ENCODE data around the gene KIZ.

The KIZ gene

DNA sequence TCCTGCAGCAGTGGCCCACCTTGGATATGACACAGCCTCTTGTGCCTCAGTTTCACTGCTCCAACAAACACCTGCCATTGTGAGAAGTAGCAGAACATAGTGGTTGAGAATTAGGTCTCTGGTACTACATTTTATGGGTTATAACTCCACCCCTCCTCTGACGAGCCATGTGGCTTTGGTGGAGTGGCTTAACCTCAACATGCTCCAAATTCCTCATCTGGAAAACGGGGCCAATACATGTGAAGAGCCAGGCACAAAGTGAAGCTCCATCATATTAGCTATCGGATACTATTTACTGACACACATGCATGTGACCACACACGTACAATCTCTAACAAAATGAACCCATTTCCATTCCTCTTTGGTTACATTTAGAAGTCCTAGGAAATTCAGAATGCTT lies 8.4 kb upstream of the KIZ start:
- TF ChIP-seq, protein P1, sequence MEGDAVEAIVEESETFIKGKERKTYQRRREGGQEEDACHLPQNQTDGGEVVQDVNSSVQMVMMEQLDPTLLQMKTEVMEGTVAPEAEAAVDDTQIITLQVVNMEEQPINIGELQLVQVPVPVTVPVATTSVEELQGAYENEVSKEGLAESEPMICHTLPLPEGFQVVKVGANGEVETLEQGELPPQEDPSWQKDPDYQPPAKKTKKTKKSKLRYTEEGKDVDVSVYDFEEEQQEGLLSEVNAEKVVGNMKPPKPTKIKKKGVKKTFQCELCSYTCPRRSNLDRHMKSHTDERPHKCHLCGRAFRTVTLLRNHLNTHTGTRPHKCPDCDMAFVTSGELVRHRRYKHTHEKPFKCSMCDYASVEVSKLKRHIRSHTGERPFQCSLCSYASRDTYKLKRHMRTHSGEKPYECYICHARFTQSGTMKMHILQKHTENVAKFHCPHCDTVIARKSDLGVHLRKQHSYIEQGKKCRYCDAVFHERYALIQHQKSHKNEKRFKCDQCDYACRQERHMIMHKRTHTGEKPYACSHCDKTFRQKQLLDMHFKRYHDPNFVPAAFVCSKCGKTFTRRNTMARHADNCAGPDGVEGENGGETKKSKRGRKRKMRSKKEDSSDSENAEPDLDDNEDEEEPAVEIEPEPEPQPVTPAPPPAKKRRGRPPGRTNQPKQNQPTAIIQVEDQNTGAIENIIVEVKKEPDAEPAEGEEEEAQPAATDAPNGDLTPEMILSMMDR (conservative IDR thresholded peaks at IDR 0.05) = no peak
- H3K27ac ChIP-seq = no peak overlapping the region

DNA sequence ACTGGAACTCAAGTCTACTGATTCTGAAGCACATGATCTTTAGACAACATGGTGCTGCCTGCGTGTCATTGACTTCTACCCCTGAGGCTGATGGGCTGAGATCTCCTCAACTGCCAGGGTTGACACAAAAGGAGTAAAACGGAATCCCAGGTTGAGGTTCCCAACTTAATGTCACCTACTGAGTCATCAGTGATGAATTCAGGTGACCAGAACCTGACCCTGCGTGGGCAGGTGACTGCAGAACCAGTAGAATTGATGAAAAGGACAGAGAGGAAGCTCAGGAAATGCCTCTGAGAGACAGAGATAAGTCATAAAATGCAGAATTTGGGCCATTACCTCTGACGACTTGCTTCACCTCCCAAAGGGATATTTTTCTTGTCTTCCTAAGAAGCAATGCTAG lies 7.7 kb upstream of the KIZ start:
- no peak overlapping the region for H3K27ac ChIP-seq
- TF ChIP-seq, protein P1 (conservative IDR thresholded peaks at IDR 0.05) = no peak

DNA sequence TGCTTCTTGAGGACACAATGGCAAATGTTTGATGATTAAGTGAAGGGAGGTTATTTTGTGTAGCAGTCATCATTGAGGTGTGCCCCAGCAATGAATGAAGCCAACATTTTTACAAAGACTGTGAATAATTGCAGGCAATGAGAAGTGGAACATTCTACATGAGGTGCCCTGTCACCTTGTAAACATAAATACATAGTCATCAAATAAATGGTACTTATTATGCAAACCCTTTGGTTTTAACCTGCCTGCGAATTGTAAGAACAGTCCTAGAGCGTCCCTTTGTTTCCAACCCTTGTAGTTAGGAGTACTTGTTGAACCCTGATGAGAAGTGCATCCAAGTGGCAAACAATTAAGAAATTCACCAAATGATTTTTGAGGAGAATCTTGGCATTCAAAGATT lies 7.1 kb upstream of the KIZ start:
- H3K27ac ChIP-seq = no peak overlapping the region
- TF ChIP-seq, protein P1 (conservative IDR thresholded peaks at IDR 0.05) = no peak

DNA sequence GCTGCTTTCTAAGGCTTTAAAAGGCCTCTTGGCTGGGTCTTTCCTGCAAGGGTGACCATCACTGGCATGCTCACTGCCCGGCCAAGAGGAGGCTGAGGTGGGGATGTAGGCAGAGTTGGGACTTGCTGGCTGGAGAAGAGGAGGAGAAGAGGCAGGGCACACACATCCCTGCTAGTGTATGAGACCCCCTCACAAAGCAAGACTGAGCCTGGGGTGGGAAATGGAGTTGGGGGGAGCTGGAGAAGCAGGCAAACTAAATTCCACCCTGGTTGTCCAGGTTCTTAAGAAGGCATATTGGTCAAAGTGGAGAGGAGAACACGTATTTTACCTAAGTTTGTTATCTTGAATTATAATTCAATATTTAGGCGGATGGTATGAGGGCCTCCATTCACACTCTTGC lies 1.7 kb upstream of the KIZ start:
- H3K27ac ChIP-seq = no peak overlapping the region
- TF ChIP-seq, protein P1 (conservative IDR thresholded peaks at IDR 0.05) = no peak

DNA sequence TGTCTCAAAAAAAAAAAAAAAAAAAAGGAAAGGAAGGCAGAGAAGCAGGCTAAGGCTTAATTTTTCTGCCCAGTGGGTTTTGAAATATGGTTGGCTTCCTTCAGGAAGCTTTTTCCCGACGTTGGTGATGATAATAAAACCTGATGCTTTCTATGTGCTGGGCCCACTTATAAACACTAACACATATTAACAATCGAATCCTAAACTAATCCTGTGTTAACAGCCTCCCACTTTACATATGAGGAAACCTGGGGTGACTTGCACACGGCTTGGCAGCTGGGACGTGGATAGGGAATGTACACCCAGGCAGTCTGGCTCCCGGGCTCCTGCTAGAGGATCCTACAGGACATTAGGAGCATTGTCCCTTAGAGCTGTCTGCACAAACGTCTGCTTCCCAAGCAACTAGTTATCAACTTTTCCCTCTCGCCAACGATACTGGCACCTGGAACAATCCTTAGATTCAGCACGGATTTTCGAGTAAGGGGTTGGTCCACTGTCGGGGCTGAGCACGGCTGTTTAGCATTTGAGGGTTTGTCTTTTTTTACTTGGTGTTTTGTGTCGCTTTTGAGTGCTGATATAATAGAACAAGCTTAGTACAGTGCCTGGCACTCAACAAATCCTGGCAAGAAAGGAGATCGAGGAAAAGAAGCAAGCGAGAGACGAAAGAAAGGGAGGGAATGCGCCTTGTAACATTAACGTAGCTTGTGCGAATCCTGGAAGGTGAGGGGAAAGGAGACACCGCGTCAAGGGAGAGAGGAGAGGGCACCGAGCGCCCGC lies 622 bp upstream of the KIZ start:
- TF ChIP-seq, protein P1 (conservative IDR thresholded peaks at IDR 0.05) = peak; percentile 31; the same call in 1 of the 2 replicates
- peak overlapping the region; percentile 95 for H3K27ac ChIP-seq

DNA sequence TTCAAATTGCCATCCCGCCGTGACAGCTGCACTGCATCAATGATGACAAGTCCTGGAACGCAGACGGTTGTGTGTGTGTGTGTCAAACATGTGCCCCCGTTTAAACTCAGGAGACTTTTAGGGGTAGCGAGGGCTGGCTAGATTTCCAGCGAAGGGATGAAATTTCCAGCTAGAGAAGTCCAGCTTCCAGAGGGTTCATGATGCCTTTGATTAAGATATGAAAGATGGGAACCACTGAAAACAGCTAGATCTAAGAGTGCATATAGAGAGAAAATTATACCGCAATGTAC lies 644 bp downstream of the KIZ start:
- peak overlapping the region; percentile 95 for H3K27ac ChIP-seq

DNA sequence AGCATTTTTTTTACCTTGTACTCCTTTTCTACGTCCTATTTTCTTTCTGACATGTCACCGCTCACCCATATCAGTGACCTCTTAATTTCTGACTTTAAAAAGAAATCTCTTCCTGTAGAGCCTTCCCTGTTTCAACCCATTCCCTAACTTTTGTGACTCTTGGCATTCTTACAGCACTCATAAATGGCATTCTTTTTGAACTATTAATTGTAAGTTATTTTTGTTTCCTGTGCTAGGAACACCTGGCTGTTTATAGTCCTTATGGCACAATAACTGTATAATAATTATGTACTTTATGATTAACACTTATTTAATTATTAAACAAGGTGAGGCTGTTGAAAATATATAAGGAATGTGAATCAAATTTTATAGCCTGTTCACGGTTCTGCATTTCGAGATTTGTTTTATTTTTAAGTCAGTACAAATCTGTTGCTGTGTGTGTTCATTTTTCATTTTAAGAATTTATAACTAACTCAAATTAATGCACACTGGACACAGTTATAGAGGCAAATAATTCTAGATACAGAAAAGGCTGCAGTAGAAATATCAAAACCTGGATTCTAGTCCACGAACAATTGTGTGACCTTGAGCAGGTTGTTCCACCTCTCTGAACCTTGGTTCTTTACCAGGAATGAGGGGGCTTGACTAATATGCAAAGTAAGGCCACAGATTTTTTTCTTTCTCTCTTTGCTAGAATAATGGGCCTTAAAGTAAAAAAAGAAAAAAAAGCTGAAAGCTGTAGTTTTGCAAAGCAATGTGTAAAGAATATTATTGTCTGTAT lies 1.5 kb downstream of the KIZ start:
- H3K27ac ChIP-seq = peak overlapping the region; percentile 95
- TF ChIP-seq, protein P1 (conservative IDR thresholded peaks at IDR 0.05) = no peak

More for the DNA sequence above, 644 bp downstream of the KIZ start:
- TF ChIP-seq, protein P1 (conservative IDR thresholded peaks at IDR 0.05) = no peak
